ENCODE measurements around the gene OAS2.

GRCh38 chr12:112946236-112947000 lies 31.9 kb upstream of the OAS2 start:
- TF ChIP-seq CTCF (conservative IDR thresholded peaks at IDR 0.05; ENCODE audit: low read length) = no peak
- TF ChIP-seq EZH2phosphoT487 (IDR thresholded peaks at IDR 0.05; ENCODE audit: borderline replicate concordance) = no peak
